HT1080 (cell line): Measurements from ENCODE around the gene CASZ1. TPM values are rescaled to one million over a fixed set of nuclear protein-coding genes. Genes with fewer than 3 reads are reported as not detected.

ENCODE experiments used
- DNase-seq: peaks from one replicate; pipeline ENCODE4 v3.0.0-alpha.2; 2015; ENCODE audit warnings: low read depth
- small RNA-seq: library from RNA; depleted of rRNA; stranded (forward); fragments of <200 nt; gene quantifications from one replicate; pipeline ENCODE3, GENCODE V24; 2014
- total RNA-seq: library from RNA; depleted of rRNA; stranded (reverse); fragments of >200 nt; shearing (Covaris generic); gene quantifications from 2 replicates; pipeline ENCODE4 v1.2.3, GENCODE V29; 2014; rRNA removed

The CASZ1 gene
- total RNA-seq, 1 experiment from 2014 or later = 1.7 TPM

DNA sequence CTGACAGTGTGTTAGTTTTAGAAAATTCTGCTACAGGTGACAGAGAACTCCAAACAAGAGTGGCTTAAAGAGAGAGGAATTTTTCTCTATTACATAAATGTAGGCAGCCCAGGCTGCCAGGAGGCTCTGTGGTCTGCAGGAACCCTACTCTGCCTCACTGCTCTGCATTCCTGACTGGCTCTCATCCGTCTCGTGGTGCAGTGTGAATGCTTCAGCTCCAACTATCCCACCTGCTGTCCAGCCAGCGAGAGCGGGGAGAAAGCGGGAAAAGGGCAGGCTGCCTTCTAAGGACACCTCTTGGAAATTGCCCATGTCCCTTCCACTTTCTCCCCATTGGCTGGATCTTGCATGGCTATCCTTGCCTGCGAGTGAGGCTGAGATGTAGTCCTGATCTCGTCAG, 190.4 kb downstream of the CASZ1 start:
- no peak for DNase-seq

DNA sequence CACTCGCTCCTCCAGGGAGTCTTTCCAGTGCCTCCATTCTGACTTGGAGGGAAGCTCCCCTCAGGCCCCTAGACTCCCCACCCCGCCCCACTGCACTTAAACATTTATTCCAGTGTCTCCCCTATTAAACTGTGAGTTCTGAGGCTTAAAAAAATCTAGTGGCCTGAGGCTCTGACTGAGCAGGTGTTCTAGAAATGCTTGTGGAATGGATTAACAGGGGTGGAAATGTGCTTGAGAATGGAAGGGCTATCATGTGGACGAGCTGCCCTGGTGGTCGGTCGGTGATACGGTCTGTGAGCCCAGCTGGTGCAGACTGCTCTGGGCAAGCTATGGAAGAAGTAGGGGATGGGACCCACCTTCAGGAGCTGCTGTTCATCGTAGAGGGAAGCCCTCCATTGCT, 191.5 kb downstream of the CASZ1 start:
- DNase-seq = no peak

DNA sequence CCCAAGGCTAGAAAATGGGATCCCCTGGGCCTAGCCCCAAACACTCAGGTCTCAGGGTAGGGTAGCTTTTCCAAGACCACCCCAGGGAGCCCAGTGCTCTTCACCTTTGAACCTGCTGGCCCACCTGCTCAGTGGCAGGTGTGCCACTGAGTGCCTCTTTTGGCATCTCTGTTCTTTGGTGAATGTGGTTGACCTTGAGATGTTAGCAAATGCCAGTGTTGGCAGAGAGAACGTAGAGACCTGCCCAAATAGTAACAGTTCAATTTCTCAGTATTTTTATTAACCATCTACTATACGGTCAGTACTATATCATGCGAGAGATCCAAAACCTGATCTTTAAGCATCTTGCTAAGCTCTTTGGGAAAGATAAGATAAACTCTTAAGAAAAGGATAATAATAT, 193.5 kb downstream of the CASZ1 start:
- DNase-seq = no peak

DNA sequence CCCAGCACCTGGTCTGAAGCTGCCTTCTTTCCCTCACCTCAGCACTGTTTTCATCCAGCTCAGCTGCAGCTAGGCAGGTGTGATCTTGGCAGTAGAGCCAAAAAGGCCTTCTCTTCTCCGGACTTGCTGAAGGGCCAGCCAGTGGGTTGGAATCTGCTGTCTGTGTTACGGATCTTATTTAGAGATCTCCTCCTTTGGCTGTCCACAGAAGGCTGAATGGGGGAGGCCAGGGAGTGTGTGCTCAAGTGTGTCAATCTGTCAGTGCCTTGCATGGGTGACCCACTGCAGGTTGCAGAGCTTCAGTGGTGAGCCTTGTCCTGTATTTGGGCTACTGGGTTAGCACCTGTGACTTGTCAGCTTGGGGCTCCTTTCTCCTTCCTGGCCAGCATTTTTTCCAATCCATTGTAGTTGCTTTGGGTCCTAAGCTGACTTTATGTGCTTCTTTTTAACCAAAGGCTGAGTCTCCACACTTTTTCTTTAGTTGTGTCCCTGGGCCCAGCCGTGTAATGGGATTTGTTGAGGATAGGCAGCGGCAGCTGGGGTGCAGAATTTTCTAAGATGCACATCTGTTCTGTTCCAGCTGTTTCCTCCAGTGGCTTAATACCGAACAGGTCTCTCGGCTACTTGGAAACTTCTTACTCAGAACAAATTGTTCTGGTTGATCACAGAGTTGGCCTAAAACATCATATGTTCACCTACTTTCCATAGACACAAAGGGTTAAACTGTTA, 194.9 kb downstream of the CASZ1 start:
- DNase-seq = no peak

DNA sequence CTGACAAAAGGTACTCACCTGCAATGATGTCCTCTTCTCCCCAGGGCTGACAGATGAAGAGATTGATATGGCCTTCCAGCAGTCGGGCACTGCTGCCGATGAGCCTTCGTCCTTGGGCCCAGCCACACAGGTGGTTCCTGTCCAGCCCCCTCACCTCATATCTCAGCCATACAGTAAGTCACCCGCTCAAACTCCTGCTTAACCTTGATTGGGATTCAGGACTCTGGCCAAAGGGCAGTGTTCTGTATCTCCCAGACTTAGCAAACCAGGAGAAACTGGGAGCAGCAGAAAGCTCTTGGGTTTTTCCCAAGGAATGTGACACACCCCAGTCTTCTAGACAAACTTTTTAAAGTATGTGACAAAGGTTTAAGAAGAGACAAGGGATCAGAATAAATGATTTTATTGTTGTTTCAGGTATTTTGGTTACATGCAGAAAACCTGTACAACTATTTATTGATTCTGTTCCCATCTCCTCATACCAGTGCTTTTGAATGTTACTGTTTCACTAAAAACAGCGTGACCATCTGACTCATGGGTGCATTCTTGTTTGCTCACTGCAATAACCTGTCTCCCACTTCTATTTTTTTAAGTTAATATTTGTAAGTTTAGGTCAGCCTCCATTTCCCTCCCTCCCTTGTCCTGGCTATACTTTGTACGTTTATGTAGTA, 197.1 kb downstream of the CASZ1 start:
- peak; percentile 51 for DNase-seq

DNA sequence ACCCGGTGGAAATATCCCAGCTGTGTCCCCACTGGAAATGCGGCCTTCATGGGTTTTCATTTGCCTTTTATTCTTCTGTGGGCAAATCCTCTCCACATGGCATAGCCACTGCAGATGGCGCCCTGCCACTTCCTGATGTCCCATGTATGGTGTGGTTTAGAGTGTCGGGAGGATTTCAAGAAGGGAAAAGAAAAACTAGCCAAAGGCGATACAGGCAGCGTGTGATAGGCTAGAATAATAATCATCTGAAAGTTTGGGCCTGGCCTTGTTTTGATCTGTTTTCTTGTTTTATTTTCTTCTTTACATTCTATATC, 198.1 kb downstream of the CASZ1 start:
- no peak for DNase-seq

DNA sequence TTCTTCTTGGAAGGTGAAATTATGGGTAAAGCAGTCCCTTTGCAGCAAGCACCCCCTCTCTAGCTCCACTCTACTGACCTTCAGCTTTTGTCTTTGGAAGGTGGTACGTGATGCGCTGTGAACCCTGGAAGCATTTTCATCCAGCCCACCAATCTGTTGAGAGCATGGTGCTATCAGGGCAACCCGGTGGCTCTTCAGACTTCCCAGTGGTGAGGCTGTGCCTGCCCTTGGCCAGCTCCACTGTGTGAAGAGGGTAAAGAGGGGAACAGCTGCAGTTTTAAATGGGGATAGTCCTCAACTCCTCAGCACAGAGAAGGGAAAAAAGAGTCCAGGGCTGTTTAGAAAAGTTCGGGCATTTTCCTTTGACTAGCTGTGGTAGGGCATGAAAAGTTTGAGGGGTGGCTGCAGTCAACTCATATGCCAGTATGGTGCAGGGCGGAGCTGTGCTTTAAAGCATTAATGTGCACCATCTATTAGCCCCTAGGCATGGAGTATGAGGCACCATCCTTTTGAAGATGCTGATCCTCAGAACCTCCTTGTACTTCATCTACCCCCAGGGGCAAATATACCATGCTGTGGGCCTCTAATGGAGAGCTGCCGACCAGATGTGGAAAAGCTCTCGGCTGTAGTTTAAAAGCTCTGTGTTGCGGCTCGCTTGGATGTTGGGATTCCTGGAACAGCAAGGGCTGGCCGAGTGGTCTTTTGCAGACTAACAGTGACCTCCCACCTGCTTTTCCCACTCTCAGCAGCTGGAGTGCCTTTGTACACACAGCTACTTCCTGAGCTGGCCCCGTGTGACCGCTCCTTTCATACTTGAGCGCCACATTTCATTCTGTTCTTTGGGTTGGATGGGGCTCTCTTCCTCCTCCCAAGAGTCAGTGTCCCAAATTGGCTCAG, 198.7 kb downstream of the CASZ1 start:
- DNase-seq = no peak

DNA sequence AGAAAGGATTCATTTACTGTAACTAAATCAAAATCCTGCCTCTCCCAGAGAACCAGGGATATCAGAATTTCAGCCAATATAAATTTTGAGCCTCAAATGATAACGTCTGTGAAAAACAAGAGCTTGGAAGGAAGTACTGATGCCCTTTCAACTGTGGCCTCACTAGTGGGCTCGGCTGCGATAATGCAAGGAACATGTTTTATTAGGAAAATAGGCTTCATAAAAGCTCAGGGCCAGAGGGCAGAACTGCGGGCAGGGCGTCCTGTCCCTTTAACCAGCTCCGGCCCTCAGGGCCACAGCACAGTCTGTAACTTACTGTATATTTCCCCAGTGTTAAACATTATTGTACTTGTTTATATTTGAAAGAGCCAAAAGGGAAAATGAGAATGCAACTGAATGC, 199.7 kb downstream of the CASZ1 start:
- no peak for DNase-seq

DNA sequence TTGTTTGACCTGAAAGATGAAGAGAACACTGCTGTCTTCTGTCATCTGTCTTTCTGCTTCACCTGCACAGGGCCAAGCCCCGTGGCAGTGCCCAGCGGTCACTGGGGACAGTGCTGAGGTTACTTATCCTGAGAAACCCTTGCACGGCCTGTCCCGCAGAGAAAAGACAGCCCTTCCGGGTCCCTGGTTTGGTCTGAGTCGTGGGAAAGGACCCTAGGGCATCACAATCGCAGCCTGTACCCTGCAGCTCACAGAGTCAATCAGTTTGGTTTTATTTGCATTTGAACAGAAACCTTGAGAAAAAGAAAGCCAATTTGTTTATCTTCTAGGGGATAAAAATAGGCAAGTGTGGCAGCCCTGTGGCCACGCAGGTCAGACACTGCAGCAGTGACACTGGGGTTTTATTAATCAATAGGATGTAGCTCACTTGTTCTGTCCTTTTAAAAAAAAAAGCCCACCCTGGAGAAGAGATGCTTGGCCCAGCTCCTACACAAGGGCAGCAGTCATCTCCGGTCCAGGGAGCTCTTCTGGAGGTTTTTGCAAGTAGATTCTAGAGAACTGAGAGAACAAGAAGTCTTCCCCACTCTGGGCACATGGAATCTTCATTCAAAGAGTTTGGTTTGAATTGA, 201.7 kb downstream of the CASZ1 start:
- DNase-seq = no peak

DNA sequence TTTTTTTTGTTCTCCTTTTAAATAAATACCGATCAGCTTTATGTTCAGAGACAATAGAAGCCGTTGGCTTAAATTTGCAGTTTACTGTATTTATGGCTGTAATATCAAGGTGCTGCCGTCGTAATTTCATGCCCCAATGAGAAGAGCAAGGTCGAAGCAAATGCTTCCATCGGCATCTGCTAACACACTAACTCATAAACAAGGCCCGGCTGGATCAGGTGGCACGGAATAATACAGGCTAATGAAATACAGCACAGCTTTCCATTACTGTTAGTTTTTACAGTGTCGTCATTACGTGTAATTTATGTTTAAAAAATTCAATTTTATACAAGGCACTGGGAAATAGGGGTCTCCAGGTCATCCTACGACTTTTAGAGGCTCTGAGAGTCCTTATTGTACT, 202.7 kb downstream of the CASZ1 start:
- DNase-seq = no peak

DNA sequence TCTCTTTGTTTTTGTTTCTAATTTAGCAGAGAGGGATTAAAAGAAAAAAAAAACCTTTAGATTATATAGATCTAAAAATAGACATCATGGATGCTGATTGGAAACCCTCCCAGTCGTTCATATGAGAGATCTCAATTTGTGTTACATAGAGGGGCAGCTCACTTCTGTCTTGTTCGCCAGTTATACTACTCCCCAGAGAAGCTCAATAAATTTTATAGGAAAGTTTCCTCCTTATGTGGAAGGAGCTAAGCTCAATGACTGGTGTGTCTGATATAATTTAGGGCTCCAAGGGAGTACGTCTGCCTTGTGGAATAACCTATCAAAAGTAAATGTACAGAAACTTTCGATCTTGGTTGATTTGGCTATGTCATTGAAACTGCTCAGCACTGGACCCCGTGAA, 204.1 kb downstream of the CASZ1 start:
- no peak for DNase-seq

DNA sequence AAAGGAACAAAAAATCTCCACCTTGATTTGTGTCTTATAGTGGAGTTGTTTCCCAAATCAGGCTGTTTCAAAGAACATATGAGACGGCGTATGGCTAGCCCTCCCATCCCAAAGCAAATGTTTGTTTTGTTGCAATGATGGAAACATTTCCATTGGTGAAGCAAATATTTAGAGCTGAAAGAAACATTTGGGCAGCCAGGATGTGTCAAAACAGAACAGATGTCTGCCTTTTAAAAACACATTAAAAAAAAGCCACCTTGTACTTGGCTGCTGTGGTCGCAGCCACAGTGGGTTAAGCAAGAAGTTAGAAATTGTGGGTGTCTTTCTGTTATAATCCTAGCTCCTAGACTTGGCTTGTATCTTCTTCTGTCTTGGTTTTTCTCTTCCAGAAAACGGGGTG, 205.4 kb downstream of the CASZ1 start:
- no peak for DNase-seq

DNA sequence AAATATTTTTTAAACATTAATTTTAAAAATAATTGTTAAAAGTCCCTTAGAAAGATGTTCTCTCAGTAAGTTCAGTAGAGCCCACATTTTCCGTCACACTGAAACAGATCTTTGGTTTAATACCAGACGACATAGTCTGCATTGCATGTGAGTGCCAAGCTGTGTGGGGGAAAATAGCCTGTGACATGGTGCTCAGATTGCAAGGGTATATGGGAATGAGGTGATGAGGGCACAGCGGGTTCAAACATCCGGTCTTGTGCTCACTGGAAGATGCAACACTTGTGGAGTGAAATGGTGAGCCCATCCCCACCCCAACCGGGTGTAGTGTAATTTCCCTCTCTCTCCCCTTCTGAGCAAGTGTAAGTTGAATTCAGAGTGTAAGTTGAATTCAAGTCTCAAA, 207.4 kb downstream of the CASZ1 start:
- DNase-seq = no peak

DNA sequence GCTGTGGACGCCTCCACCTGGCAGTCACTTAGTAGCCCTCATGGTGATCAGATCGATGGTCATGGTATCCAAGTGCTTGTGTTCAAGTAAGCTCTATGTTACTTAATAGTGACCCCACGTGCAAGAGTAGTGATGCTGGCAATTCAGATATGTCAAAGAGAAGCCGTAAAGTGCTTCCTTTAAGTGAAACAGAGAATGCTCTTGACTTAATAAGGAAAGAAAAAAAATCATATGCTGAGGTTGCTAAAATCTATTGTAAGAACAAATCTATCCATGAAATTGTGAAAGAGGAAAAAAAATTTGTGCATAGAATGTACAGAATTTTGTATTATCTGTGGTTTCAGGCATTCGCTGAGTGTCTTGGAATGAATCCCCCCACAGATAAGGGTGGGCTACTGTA, 207.8 kb downstream of the CASZ1 start:
- no peak for DNase-seq

Small RNAs within 50 kb of the gene (small RNA-seq; reads per million reads assigned to genes)
- not detected for gene RN7SL614P

Other genes with a start within 250 kb of the CASZ1 start
- gene TARDBP, start 216.0 kb upstream of the CASZ1 start, total RNA-seq = 70.1 and 84.6 TPM in 2 replicates